HEK293 (cell line): ENCODE results near the gene ARID5A.

Experiments
- OSR2 ChIP-seq: fragments of 450-650 bp; formaldehyde crosslinking; IDR thresholded peaks from 2 replicates; pipeline ENCODE4 v1.5.1; 2016; ENCODE audit warnings: missing biosample characterization, missing genetic modification characterization
- SP2 ChIP-seq: fragments of 450-650 bp; formaldehyde crosslinking; IDR thresholded peaks from 2 replicates; pipeline ENCODE4 v1.5.1; 2016; ENCODE audit warnings: missing biosample characterization, missing genetic modification characterization
- ZNF132 ChIP-seq: fragments of 450-650 bp; formaldehyde crosslinking; IDR thresholded peaks from 2 replicates; pipeline ENCODE4 v1.5.1; 2017; ENCODE audit warnings: missing biosample characterization, missing genetic modification characterization, borderline replicate concordance
- ZNF174 ChIP-seq: fragments of 450-650 bp; formaldehyde crosslinking; IDR thresholded peaks from 2 replicates; pipeline ENCODE4 v1.5.0; 2017; ENCODE audit warnings: missing biosample characterization, mild to moderate bottlenecking, missing genetic modification characterization
- ZXDB ChIP-seq: fragments of 450-650 bp; formaldehyde crosslinking; IDR thresholded peaks from 2 replicates; pipeline ENCODE4 v1.5.1; 2016; ENCODE audit warnings: missing biosample characterization, missing genetic modification characterization
- TF ChIP-seq, protein P1 (sequence below): fragments of 450-650 bp; formaldehyde crosslinking; IDR thresholded peaks from 2 replicates; pipeline ENCODE4 v1.5.1; 2016; ENCODE audit warnings: missing biosample characterization, missing genetic modification characterization
- TF ChIP-seq, protein P2 (sequence below): fragments of 450-650 bp; formaldehyde crosslinking; conservative IDR thresholded peaks from 2 replicates; pipeline ENCODE4 v1.5.1; 2016; ENCODE audit warnings: low read depth, missing biosample characterization, missing genetic modification characterization
- TF ChIP-seq, protein P3 (sequence below): fragments of 450-650 bp; formaldehyde crosslinking; IDR thresholded peaks from 2 replicates; pipeline ENCODE4 v1.5.1; 2016; ENCODE audit warnings: missing biosample characterization, missing genetic modification characterization

DNA sequence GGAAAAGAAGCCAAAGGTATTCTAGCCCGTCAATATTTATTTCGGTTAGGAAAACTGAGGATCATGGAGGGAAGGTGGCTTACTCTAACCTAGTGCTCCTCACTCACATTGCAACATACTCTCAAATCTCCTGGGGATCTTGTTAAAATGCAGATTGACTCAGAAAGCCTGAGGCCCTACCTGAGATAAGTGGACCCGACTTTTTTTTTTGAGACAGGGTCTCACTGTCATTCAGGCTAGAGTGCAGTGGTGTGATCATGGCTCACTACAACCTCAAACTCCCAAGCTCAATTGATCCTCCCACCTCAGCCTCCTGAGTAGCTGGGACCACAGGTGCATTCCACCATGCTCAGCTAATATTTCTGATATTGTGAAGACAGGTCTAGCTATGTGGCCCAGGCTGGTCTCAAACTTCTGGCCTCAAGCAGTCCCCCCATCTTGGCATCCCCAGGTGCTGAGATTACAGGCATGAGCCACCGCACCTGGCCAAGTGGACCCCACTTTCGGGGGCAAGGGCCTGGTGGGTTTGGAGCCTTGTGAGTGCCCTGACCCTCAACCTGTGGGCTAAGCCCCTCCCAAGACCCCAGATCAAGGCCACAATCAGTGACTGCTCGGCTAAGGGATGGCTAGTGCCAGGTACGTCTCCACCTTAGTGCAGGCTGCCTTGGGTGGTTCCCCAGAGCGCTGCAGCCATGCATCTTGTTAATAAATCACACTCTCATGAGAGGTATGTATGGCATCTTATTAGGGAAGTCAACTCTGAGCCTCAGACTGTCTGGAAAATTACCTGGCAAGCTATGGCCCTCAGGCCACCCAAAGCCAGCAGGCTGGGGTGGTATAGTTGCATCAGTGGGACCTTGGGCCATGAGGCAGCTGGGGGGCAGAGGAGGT is 30.3 kb upstream of the ARID5A start:
- TF ChIP-seq, protein P1, sequence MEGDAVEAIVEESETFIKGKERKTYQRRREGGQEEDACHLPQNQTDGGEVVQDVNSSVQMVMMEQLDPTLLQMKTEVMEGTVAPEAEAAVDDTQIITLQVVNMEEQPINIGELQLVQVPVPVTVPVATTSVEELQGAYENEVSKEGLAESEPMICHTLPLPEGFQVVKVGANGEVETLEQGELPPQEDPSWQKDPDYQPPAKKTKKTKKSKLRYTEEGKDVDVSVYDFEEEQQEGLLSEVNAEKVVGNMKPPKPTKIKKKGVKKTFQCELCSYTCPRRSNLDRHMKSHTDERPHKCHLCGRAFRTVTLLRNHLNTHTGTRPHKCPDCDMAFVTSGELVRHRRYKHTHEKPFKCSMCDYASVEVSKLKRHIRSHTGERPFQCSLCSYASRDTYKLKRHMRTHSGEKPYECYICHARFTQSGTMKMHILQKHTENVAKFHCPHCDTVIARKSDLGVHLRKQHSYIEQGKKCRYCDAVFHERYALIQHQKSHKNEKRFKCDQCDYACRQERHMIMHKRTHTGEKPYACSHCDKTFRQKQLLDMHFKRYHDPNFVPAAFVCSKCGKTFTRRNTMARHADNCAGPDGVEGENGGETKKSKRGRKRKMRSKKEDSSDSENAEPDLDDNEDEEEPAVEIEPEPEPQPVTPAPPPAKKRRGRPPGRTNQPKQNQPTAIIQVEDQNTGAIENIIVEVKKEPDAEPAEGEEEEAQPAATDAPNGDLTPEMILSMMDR (tag by site-specific recombination): no peak
- TF ChIP-seq OSR2 (tag by site-specific recombination): no peak
- TF ChIP-seq, protein P2, sequence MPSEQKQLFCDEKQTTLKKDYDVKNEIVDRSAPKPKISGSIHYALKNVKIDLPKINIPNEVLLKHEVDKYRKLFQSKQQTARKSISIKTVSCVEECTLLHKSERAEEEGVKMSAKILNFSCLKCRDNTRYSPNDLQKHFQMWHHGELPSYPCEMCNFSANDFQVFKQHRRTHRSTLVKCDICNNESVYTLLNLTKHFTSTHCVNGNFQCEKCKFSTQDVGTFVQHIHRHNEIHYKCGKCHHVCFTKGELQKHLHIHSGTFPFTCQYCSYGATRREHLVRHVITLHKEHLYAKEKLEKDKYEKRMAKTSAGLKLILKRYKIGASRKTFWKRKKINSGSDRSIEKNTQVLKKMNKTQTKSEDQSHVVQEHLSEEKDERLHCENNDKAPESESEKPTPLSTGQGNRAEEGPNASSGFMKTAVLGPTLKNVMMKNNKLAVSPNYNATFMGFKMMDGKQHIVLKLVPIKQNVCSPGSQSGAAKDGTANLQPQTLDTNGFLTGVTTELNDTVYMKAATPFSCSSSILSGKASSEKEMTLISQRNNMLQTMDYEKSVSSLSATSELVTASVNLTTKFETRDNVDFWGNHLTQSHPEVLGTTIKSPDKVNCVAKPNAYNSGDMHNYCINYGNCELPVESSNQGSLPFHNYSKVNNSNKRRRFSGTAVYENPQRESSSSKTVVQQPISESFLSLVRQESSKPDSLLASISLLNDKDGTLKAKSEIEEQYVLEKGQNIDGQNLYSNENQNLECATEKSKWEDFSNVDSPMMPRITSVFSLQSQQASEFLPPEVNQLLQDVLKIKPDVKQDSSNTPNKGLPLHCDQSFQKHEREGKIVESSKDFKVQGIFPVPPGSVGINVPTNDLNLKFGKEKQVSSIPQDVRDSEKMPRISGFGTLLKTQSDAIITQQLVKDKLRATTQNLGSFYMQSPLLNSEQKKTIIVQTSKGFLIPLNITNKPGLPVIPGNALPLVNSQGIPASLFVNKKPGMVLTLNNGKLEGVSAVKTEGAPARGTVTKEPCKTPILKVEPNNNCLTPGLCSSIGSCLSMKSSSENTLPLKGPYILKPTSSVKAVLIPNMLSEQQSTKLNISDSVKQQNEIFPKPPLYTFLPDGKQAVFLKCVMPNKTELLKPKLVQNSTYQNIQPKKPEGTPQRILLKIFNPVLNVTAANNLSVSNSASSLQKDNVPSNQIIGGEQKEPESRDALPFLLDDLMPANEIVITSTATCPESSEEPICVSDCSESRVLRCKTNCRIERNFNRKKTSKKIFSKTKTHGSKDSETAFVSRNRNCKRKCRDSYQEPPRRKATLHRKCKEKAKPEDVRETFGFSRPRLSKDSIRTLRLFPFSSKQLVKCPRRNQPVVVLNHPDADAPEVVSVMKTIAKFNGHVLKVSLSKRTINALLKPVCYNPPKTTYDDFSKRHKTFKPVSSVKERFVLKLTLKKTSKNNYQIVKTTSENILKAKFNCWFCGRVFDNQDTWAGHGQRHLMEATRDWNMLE: no peak
- TF ChIP-seq ZNF132: no peak
- TF ChIP-seq, protein P3, sequence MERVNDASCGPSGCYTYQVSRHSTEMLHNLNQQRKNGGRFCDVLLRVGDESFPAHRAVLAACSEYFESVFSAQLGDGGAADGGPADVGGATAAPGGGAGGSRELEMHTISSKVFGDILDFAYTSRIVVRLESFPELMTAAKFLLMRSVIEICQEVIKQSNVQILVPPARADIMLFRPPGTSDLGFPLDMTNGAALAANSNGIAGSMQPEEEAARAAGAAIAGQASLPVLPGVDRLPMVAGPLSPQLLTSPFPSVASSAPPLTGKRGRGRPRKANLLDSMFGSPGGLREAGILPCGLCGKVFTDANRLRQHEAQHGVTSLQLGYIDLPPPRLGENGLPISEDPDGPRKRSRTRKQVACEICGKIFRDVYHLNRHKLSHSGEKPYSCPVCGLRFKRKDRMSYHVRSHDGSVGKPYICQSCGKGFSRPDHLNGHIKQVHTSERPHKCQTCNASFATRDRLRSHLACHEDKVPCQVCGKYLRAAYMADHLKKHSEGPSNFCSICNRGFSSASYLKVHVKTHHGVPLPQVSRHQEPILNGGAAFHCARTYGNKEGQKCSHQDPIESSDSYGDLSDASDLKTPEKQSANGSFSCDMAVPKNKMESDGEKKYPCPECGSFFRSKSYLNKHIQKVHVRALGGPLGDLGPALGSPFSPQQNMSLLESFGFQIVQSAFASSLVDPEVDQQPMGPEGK (tag by site-specific recombination): no peak
- no peak for TF ChIP-seq ZNF174 (tag by site-specific recombination)
- TF ChIP-seq SP2 (tag by site-specific recombination): no peak
- no peak for TF ChIP-seq ZXDB
